Duodenal mucosa (tissue), 2 donors: Measurements from ENCODE around the gene SKAP2.

Source experiments
- H3K27ac ChIP-seq: one replicate; pipeline ENCODE4 v1.7.0; 2013; ENCODE audit warnings: low read depth, low read length
- H3K27me3 ChIP-seq, 2 donors: one replicate each; pipeline ENCODE4 v1.7.0; 2013; ENCODE audit warnings: low read length in 2 of 2, control low read depth in 1 of 2; ENCODE audit not compliant: insufficient read depth in 2 of 2, control insufficient read depth in 1 of 2
- H3K36me3 ChIP-seq, 2 donors: one replicate each; pipeline ENCODE4 v1.7.0; 2013; ENCODE audit warnings: low read length in 2 of 2, control low read depth in 1 of 2; ENCODE audit not compliant: insufficient read depth in 2 of 2, control insufficient read depth in 1 of 2
- H3K4me1 ChIP-seq, 2 donors: one replicate each; pipeline ENCODE4 v1.7.0; 2013; ENCODE audit warnings: low read length in 2 of 2, control low read depth in 1 of 2; ENCODE audit not compliant: insufficient read depth in 2 of 2, control insufficient read depth in 1 of 2
- H3K4me3 ChIP-seq, 2 donors: one replicate each; pipeline ENCODE4 v1.7.0; 2013; ENCODE audit warnings: low read length in 2 of 2, low read depth in 1 of 2
- H3K9ac ChIP-seq, 2 donors: one replicate each; pipeline ENCODE4 v1.7.0; 2013; ENCODE audit warnings: low read length in 2 of 2, low read depth in 1 of 2
- H3K9me3 ChIP-seq, 2 donors: one replicate each; pipeline ENCODE4 v1.7.0; 2013; ENCODE audit warnings: low read length in 2 of 2, control low read depth in 1 of 2; ENCODE audit not compliant: control insufficient read depth in 1 of 2

Gene SKAP2

DNA sequence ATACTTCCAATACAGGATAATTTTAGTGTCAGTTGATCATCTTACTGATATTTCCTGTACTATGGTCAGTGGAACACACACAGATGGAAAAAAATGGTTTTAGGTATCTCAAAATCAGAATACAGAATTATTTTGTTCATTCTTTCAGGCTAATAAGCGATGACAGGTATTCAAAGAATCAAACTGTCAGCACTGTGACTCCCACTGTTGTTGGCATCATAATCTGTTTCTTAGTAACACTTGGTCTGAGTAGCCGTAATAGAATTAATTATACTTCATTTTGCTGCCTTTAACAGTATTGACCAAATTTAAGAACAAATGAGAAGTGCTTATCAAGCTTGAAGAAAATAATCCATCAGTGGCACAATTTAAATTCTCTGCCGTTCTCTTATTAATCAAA is 215.0 kb downstream of the SKAP2 start:
- Histone ChIP-seq H3K36me3 (no peaks in the 10 kb centered on the region), H3K27me3 (no peaks in the 10 kb centered on the region), H3K4me1 (no peaks in the 10 kb centered on the region), H3K27ac (no peak overlapping the region), H3K9me3 (no peaks in the 10 kb centered on the region), H3K4me3 (no peak overlapping the region), H3K9ac (no peak overlapping the region)

DNA sequence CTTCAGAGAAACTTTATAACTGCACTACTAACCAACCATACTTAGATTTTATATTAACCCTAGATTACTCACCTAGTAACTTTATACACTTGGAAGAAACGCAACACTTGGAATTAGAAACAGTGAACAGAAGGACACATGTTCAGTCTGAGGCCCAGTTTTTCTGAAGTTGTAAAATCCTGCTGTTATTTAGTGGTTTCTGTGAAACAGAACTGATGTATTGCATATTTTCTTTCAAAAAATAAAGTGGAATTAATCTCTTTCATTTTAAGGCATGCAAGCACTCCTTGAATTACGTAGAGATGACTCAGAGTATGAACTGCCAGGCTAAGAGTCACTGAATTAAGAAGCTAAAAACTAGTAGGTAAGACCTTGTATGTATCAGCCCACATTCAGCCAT is 215.8 kb downstream of the SKAP2 start:
- Histone ChIP-seq H3K9me3 (no peaks in the 10 kb centered on the region), H3K4me3 (no peak overlapping the region), H3K36me3 (no peaks in the 10 kb centered on the region), H3K27me3 (no peaks in the 10 kb centered on the region), H3K27ac (no peak overlapping the region), H3K4me1 (no peaks in the 10 kb centered on the region), H3K9ac (no peak overlapping the region)

- Histone ChIP-seq H3K4me3 (no peak overlapping the region), H3K9ac (no peak overlapping the region), H3K27me3 (no peaks in the 10 kb centered on the region), H3K4me1 (no peaks in the 10 kb centered on the region), H3K27ac (no peak overlapping the region), H3K9me3 (no peaks in the 10 kb centered on the region), H3K36me3 (no peaks in the 10 kb centered on the region)
Observed at GRCh38 chr7:26646336-26647048, 217.9 kb downstream of the SKAP2 start.

GRCh38 chr7:26645121-26645520 is 219.3 kb downstream of the SKAP2 start:
- no peak overlapping the region for H3K4me3 ChIP-seq
- no peak overlapping the region for H3K9ac ChIP-seq
- no peak overlapping the region for H3K27ac ChIP-seq
- H3K27me3 ChIP-seq = no peaks in the 10 kb centered on the region
- H3K4me1 ChIP-seq = no peaks in the 10 kb centered on the region
- H3K9me3 ChIP-seq = no peaks in the 10 kb centered on the region
- H3K36me3 ChIP-seq = no peaks in the 10 kb centered on the region

- Histone ChIP-seq H3K9me3 (no peaks in the 10 kb centered on the region), H3K27ac (no peak overlapping the region), H3K4me1 (no peaks in the 10 kb centered on the region), H3K27me3 (no peaks in the 10 kb centered on the region), H3K4me3 (no peak overlapping the region), H3K9ac (no peak overlapping the region), H3K36me3 (no peaks in the 10 kb centered on the region)
Observed at GRCh38 chr7:26642416-26642815, 222.0 kb downstream of the SKAP2 start.

DNA sequence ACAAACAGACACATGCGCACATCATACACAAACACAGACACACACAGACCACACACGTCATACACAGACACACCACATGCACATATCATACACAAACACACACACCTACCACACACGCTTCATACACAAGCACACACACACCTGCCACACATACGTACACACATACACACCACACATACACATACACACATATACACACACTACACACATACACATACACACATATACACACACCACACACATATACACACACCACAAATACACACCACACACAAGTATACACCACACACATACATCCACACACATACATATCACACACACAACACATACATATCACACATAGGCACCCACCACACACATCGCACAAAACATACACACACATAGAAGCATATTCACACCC is 224.7 kb downstream of the SKAP2 start:
- H3K9me3 ChIP-seq = no peaks in the 10 kb centered on the region
- no peaks in the 10 kb centered on the region for H3K4me1 ChIP-seq
- no peaks in the 10 kb centered on the region for H3K36me3 ChIP-seq
- H3K27me3 ChIP-seq = no peaks in the 10 kb centered on the region
- no peak overlapping the region for H3K4me3 ChIP-seq
- H3K27ac ChIP-seq = no peak overlapping the region
- H3K9ac ChIP-seq = no peak overlapping the region

GRCh38 chr7:26639111-26639510 is 225.3 kb downstream of the SKAP2 start:
- H3K9ac ChIP-seq = no peak overlapping the region
- H3K9me3 ChIP-seq = no peaks in the 10 kb centered on the region
- no peaks in the 10 kb centered on the region for H3K27me3 ChIP-seq
- H3K4me1 ChIP-seq = no peaks in the 10 kb centered on the region
- H3K4me3 ChIP-seq = no peak overlapping the region
- no peak overlapping the region for H3K27ac ChIP-seq
- no peaks in the 10 kb centered on the region for H3K36me3 ChIP-seq

- no peaks in the 10 kb centered on the region for H3K4me1 ChIP-seq
- no peak overlapping the region for H3K27ac ChIP-seq
- H3K4me3 ChIP-seq = no peak overlapping the region
- no peak overlapping the region for H3K9ac ChIP-seq
- no peaks in the 10 kb centered on the region for H3K36me3 ChIP-seq
- H3K9me3 ChIP-seq = no peaks in the 10 kb centered on the region
- H3K27me3 ChIP-seq = no peaks in the 10 kb centered on the region
Observed at GRCh38 chr7:26638140-26638539, 226.2 kb downstream of the SKAP2 start.

- Histone ChIP-seq H3K36me3 (no peaks in the 10 kb centered on the region), H3K4me3 (no peak overlapping the region), H3K27ac (no peak overlapping the region), H3K9me3 (no peaks in the 10 kb centered on the region), H3K9ac (no peak overlapping the region), H3K27me3 (no peaks in the 10 kb centered on the region), H3K4me1 (no peaks in the 10 kb centered on the region)
Observed at GRCh38 chr7:26637610-26638009, 226.8 kb downstream of the SKAP2 start.

DNA sequence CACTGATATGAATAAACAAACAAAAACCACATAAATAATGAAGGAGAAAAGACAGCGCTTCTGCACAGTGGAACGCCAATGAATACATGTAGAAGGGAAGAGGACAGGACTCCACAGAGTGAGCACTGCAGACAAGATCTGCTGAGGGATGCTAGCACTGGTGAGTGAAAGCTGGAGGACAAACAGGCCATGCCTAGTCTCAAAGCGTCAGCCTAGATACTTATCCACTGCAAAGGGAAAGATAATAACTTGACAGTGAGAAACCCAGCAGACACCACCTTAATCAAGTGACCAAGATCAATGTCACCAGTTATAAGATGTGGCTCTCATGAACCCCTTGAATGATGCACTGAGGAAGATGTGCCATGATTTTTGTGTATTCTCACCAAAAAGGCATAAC is 227.6 kb downstream of the SKAP2 start:
- H3K27me3 ChIP-seq = no peaks in the 10 kb centered on the region

GRCh38 chr7:26633557-26633956 is 230.8 kb downstream of the SKAP2 start:
- no peaks in the 10 kb centered on the region for H3K4me1 ChIP-seq
- no peaks in the 10 kb centered on the region for H3K36me3 ChIP-seq
- no peaks in the 10 kb centered on the region for H3K9me3 ChIP-seq
- H3K4me3 ChIP-seq = no peak overlapping the region
- H3K9ac ChIP-seq = no peak overlapping the region
- no peaks in the 10 kb centered on the region for H3K27me3 ChIP-seq
- H3K27ac ChIP-seq = no peak overlapping the region

More for the DNA sequence above, 227.6 kb downstream of the SKAP2 start:
- no peak overlapping the region for H3K27ac ChIP-seq
- H3K9me3 ChIP-seq = no peaks in the 10 kb centered on the region
- no peak overlapping the region for H3K4me3 ChIP-seq
- no peak overlapping the region for H3K9ac ChIP-seq
- no peaks in the 10 kb centered on the region for H3K36me3 ChIP-seq
- no peaks in the 10 kb centered on the region for H3K4me1 ChIP-seq
